H9 (cell line): ENCODE measurements around the gene ENOX1. TPM values are rescaled to one million over a fixed set of nuclear protein-coding genes. Genes with fewer than 3 reads are reported as not detected.

Experiments used
- DNase-seq: peaks from one replicate; pipeline ENCODE4 v3.0.0-alpha.2; 2017
- H2AFZ ChIP-seq: one replicate; pipeline ENCODE4 v1.6.1; 2013; ENCODE audit warnings: mild to moderate bottlenecking, low read length, control low read depth, moderate library complexity
- H2AK5ac ChIP-seq: 2 replicates; pipeline ENCODE4 v1.6.1; 2013; ENCODE audit warnings: low read length, control low read depth, mixed read lengths; ENCODE audit not compliant: insufficient read length
- H2BK120ac ChIP-seq: one replicate; pipeline ENCODE4 v1.6.1; 2013; ENCODE audit warnings: low read depth, mild to moderate bottlenecking, low read length, control low read depth, inconsistent platforms; ENCODE audit not compliant: poor library complexity, severe bottlenecking
- H2BK12ac ChIP-seq: 2 replicates; pipeline ENCODE4 v1.6.1; 2013; ENCODE audit warnings: low read length, control low read depth, mixed read lengths, low read depth; ENCODE audit not compliant: insufficient read length
- H2BK15ac ChIP-seq: 2 replicates; pipeline ENCODE4 v1.6.1; 2013; ENCODE audit warnings: low read depth, low read length, control low read depth
- H2BK20ac ChIP-seq: one replicate; pipeline ENCODE4 v1.6.1; 2013; ENCODE audit warnings: low read depth, mild to moderate bottlenecking, low read length, control low read depth, inconsistent platforms; ENCODE audit not compliant: poor library complexity, severe bottlenecking
- H2BK5ac ChIP-seq: 2 replicates; pipeline ENCODE4 v1.6.1; 2013; ENCODE audit warnings: low read length, control low read depth, mixed read lengths; ENCODE audit not compliant: insufficient read length
- H3K14ac ChIP-seq: 2 replicates; pipeline ENCODE4 v1.6.1; 2013; ENCODE audit warnings: low read length, control low read depth; ENCODE audit not compliant: insufficient read depth
- H3K18ac ChIP-seq: 2 replicates; pipeline ENCODE4 v1.6.1; 2013; ENCODE audit warnings: low read depth, mild to moderate bottlenecking, mixed read lengths, low read length, control low read depth; ENCODE audit not compliant: insufficient read length
- H3K23ac ChIP-seq: 2 replicates; pipeline ENCODE4 v1.6.1; 2013; ENCODE audit warnings: low read length, control low read depth, mixed read lengths, low read depth; ENCODE audit not compliant: insufficient read length
- H3K23me2 ChIP-seq: 2 replicates; pipeline ENCODE4 v1.6.1; 2013; ENCODE audit warnings: low read depth, mild to moderate bottlenecking, mixed read lengths, low read length, control low read depth; ENCODE audit not compliant: insufficient read length, poor library complexity, severe bottlenecking
- H3K27ac ChIP-seq: 2 replicates; pipeline ENCODE4 v1.5.1; 2013; ENCODE audit warnings: low read length, control low read depth, mixed read lengths, low read depth; ENCODE audit not compliant: insufficient read length
- H3K27me3 ChIP-seq: 2 replicates; pipeline ENCODE4 v1.6.1; 2013; ENCODE audit warnings: low read length, control low read depth, inconsistent platforms; ENCODE audit not compliant: insufficient read depth
- H3K4ac ChIP-seq: 2 replicates; pipeline ENCODE4 v1.6.1; 2013; ENCODE audit warnings: low read depth, mild to moderate bottlenecking, control low read depth, inconsistent platforms, low read length, moderate library complexity
- H3K4me1 ChIP-seq: 2 replicates; pipeline ENCODE4 v1.6.1; 2013; ENCODE audit warnings: low read length, control low read depth, inconsistent platforms; ENCODE audit not compliant: insufficient read depth
- H3K4me2 ChIP-seq: 2 replicates; pipeline ENCODE4 v1.6.1; 2013; ENCODE audit warnings: low read length, control low read depth, mixed read lengths; ENCODE audit not compliant: insufficient read length, insufficient read depth
- H3K56ac ChIP-seq: 2 replicates; pipeline ENCODE4 v1.6.1; 2013; ENCODE audit warnings: low read depth, mild to moderate bottlenecking, mixed read lengths, low read length, control low read depth; ENCODE audit not compliant: insufficient read length
- H3K79me1 ChIP-seq: 2 replicates; pipeline ENCODE4 v1.6.1; 2013; ENCODE audit warnings: low read depth, mild to moderate bottlenecking, moderate library complexity, low read length, control low read depth, inconsistent platforms; ENCODE audit not compliant: insufficient read depth, poor library complexity, severe bottlenecking
- H3K79me2 ChIP-seq: 2 replicates; pipeline ENCODE4 v1.6.1; 2013; ENCODE audit warnings: low read length, control low read depth, inconsistent platforms; ENCODE audit not compliant: insufficient read depth
- H3K9ac ChIP-seq: 2 replicates; pipeline ENCODE4 v1.6.1; 2013; ENCODE audit warnings: low read length, control low read depth, mixed read lengths; ENCODE audit not compliant: insufficient read length; ENCODE audit errors: extremely low read depth
- H3K9me3 ChIP-seq: one replicate; pipeline ENCODE4 v1.6.1; 2013; ENCODE audit warnings: low read depth, low read length, inconsistent platforms; ENCODE audit not compliant: control insufficient read depth
- H3T11ph ChIP-seq: one replicate; pipeline ENCODE4 v1.6.1; 2013; ENCODE audit warnings: mild to moderate bottlenecking, low read length, control low read depth, inconsistent platforms
- H4K20me1 ChIP-seq: one replicate; pipeline ENCODE4 v1.6.1; 2013; ENCODE audit not compliant: control insufficient read depth, insufficient read length, insufficient read depth
- H4K5ac ChIP-seq: 2 replicates; pipeline ENCODE4 v1.6.1; 2013; ENCODE audit warnings: low read depth, mild to moderate bottlenecking, mixed read lengths, low read length, control low read depth; ENCODE audit not compliant: insufficient read length
- H4K8ac ChIP-seq: replicated peaks from 2 replicates; pipeline ENCODE4 v1.6.1; 2013; ENCODE audit warnings: low read length, control low read depth, mixed read lengths, low read depth; ENCODE audit not compliant: insufficient read length
- H4K91ac ChIP-seq: 2 replicates; pipeline ENCODE4 v1.6.1; 2013; ENCODE audit warnings: low read depth, mild to moderate bottlenecking, moderate library complexity, mixed read lengths, low read length, control low read depth; ENCODE audit not compliant: insufficient read length
- H3K27ac Mint-ChIP-seq, 3 experiments: 2 replicates in 2 of 3; 3 replicates in 1 of 3; pipeline ENCODE4 v1.8.0; 2020 to 2021; ENCODE audit warnings: mixed read lengths in 3 of 3, mild to moderate bottlenecking in 1 of 3, moderate library complexity in 1 of 3
- H3K27me3 Mint-ChIP-seq: 2 replicates; pipeline ENCODE4 v1.8.0; 2021; ENCODE audit warnings: low read depth, mild to moderate bottlenecking, moderate library complexity, mixed read lengths
- H3K36me3 Mint-ChIP-seq, 3 experiments: 2 replicates in 2 of 3; 3 replicates in 1 of 3; pipeline ENCODE4 v1.8.0; 2020 to 2021; ENCODE audit warnings: low read depth in 3 of 3, mixed read lengths in 3 of 3; ENCODE audit not compliant: insufficient read depth in 1 of 3
- H3K4me1 Mint-ChIP-seq, 2 experiments: 2 replicates each; pipeline ENCODE4 v1.8.0; 2020; ENCODE audit warnings: mixed read lengths in 2 of 2
- H3K4me3 Mint-ChIP-seq, 2 experiments: 2 replicates in 1 of 2; 3 replicates in 1 of 2; pipeline ENCODE4 v1.8.0; 2020 to 2021; ENCODE audit warnings: mild to moderate bottlenecking in 2 of 2, mixed read lengths in 2 of 2, moderate library complexity in 1 of 2
- H3K9me3 Mint-ChIP-seq, 2 experiments: 2 replicates in 1 of 2; 3 replicates in 1 of 2; pipeline ENCODE4 v1.8.0; 2020; ENCODE audit warnings: mild to moderate bottlenecking in 2 of 2, mixed read lengths in 2 of 2, moderate library complexity in 1 of 2
- WGBS: extraction: QIAGEN DNeasy Blood & Tissue Kit; methylation state at CpG from one replicate; pipeline ENCODE4 v1.1.7; 2013; ENCODE audit warnings: missing lambda C conversion rate, low lambda C conversion rate, mixed read lengths; ENCODE audit not compliant: insufficient read length; ENCODE audit errors: extremely low coverage; 5-methylcytosine and 5-hydroxymethylcytosine counted together
- total RNA-seq: library from RNA; stranded (reverse); gene quantifications from 2 replicates; pipeline ENCODE4 v1.2.1, GENCODE V29; 2021
- TF ChIP-seq, protein P1 (sequence below): fragments of 200-600 bp; sonication (generic); conservative IDR thresholded peaks from 3 replicates; pipeline ENCODE4 v1.8.0; 2021; ENCODE audit warnings: antibody characterized with exemption, mild to moderate bottlenecking

Gene ENOX1
- total RNA-seq, 1 experiment from 2014 or later: 0.24 TPM

DNA sequence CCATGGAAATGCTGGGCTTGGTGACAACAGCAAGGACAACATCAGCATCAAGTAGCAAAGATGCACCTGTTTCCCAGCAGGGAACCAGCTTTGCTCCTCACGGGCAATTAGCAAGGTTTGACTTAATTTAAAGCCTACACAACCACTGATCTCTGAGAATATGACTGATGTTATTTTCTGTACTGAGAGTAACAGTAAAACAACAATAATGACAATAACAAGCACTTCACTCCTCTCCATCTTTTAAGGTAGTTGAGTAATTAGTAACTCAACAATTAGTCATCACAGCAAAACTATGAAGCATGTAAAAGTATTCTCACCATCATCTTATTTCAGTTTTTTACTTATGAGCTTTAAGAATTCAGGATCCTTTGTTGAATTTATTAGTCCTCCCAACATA lies 37.3 kb downstream of the ENOX1 start:
- no peak overlapping the region for H2BK120ac ChIP-seq

More for the DNA sequence above, 37.3 kb downstream of the ENOX1 start:
- Histone ChIP-seq H3K9ac (no peak overlapping the region), H3K27me3 (no peaks in the 10 kb centered on the region), H4K8ac (no peak overlapping the region), H4K91ac (no peak overlapping the region), H4K5ac (no peak overlapping the region), H2BK5ac (no peak overlapping the region), H3K23me2 (no peaks in the 10 kb centered on the region), H2BK20ac (no peak overlapping the region), H3K23ac (no peak overlapping the region), H2AFZ (no peak overlapping the region), H3K79me1 (no peaks in the 10 kb centered on the region), H3K4me2 (no peak overlapping the region), H3K14ac (no peak overlapping the region), H3K4me1 (no peaks in the 10 kb centered on the region; the same call in 1 of the 2 replicates), H2BK15ac (no peak overlapping the region), H3K56ac (no peak overlapping the region), H3T11ph (no peak overlapping the region), H3K18ac (no peak overlapping the region), H3K9me3 (no peaks in the 10 kb centered on the region), H3K27ac (no peak overlapping the region), H3K4ac (no peak overlapping the region), H2AK5ac (no peak overlapping the region), H3K79me2 (no peaks in the 10 kb centered on the region), H4K20me1 (no peaks in the 10 kb centered on the region), H2BK12ac (no peak overlapping the region)
- no CpG with 5 or more reads among the region's 1 CpG for WGBS
- no peaks in the 10 kb centered on the region for H3K9me3 Mint-ChIP-seq
- DNase-seq: no peak
- no peak overlapping the region for H3K27ac Mint-ChIP-seq
- no peaks in the 10 kb centered on the region for H3K36me3 Mint-ChIP-seq
- H3K4me1 Mint-ChIP-seq: peaks cover 5% of the 10 kb centered on the region in 2 experiments
- H3K4me3 Mint-ChIP-seq: no peak overlapping the region
- TF ChIP-seq, protein P1, sequence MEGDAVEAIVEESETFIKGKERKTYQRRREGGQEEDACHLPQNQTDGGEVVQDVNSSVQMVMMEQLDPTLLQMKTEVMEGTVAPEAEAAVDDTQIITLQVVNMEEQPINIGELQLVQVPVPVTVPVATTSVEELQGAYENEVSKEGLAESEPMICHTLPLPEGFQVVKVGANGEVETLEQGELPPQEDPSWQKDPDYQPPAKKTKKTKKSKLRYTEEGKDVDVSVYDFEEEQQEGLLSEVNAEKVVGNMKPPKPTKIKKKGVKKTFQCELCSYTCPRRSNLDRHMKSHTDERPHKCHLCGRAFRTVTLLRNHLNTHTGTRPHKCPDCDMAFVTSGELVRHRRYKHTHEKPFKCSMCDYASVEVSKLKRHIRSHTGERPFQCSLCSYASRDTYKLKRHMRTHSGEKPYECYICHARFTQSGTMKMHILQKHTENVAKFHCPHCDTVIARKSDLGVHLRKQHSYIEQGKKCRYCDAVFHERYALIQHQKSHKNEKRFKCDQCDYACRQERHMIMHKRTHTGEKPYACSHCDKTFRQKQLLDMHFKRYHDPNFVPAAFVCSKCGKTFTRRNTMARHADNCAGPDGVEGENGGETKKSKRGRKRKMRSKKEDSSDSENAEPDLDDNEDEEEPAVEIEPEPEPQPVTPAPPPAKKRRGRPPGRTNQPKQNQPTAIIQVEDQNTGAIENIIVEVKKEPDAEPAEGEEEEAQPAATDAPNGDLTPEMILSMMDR: no peak
- peaks cover 5% of the 10 kb centered on the region; the same call in 1 of the 2 replicates for H3K27me3 Mint-ChIP-seq
